Testis (tissue), 3 donors: Measurements from ENCODE around the gene WNK4. TPM values are rescaled to one million over a fixed set of nuclear protein-coding genes. Genes with fewer than 3 reads are reported as not detected.

Source experiments
- DNase-seq: peaks from one replicate; pipeline ENCODE4 v3.0.0-alpha.2; 2019
- H3K27ac ChIP-seq, 2 donors: fragments of 200-600 bp; sonication (generic); one replicate each; pipeline ENCODE4 v1.5.1; 2019
- H3K27me3 ChIP-seq: fragments of 200-600 bp; sonication (generic); one replicate; pipeline ENCODE4 v1.5.1; 2019
- H3K36me3 ChIP-seq: fragments of 200-600 bp; sonication (generic); one replicate; pipeline ENCODE4 v1.5.1; 2017; ENCODE audit warnings: low read depth; ENCODE audit errors: missing control alignments
- H3K4me1 ChIP-seq: fragments of 200-600 bp; sonication (generic); one replicate; pipeline ENCODE4 v1.5.1; 2019
- H3K4me3 ChIP-seq, 2 donors: fragments of 200-600 bp; sonication (generic); one replicate each; pipeline ENCODE4 v1.5.1; 2017 to 2019
- H3K9me3 ChIP-seq: fragments of 200-600 bp; sonication (generic); one replicate; pipeline ENCODE4 v1.5.1; 2017
- POLR2A ChIP-seq: fragments of 450-650 bp; IDR thresholded peaks from one replicate; pipeline ENCODE4 v1.6.1; 2017; ENCODE audit warnings: antibody characterized with exemption, mild to moderate bottlenecking, moderate library complexity
- WGBS, 2 donors: methylation state at CpG; one replicate each; pipeline ENCODE4 v1.1.5; 2018; 5-methylcytosine and 5-hydroxymethylcytosine counted together
- intact Hi-C: fragments of 100-400 bp; cut with DNase I; formaldehyde crosslinking; loops from one replicate; pipeline ENCODE4 v1.15.1; 2023; ENCODE audit warnings: low total_unique reads
- microRNA-seq, 2 donors: library from miRNA; unstranded; fragments of <30 nt; microRNA quantifications; one replicate each; pipeline ENCODE4, GENCODE V29; 2016; ENCODE audit warnings: borderline number of aligned reads in 2 of 2, borderline replicate concordance in 1 of 2
- polyA plus RNA-seq: library from polyadenylated mRNA; stranded (reverse); fragments of 350-450 nt; fragmentation: Illumina TruSeq; extraction: RNeasy Lipid Tissue Mini Kit (QIAGEN cat#74804); gene quantifications from one replicate; pipeline ENCODE4 v1.2.3, GENCODE V29; 2014; ENCODE audit warnings: low read depth, low replicate concordance; ENCODE audit not compliant: insufficient read depth
- small RNA-seq, 2 donors: library from RNA; depleted of rRNA; stranded (forward); fragments of <200 nt; gene quantifications; one replicate each; pipeline ENCODE3, GENCODE V24; 2016
- total RNA-seq, 2 donors: library from RNA; depleted of rRNA; stranded (reverse); fragments of >200 nt; gene quantifications; one replicate each; pipeline ENCODE4 v1.2.3, GENCODE V29; 2016
- TF ChIP-seq, protein P1 (sequence below), 3 experiments: fragments of 450-650 bp in 2 of 3; fragments of 200-600 bp in 1 of 3; sonication (generic) in 1 of 3; IDR thresholded peaks; one replicate each; pipeline ENCODE4 v1.5.1; 2016 to 2019; ENCODE audit warnings: antibody characterized with exemption in 3 of 3, mild to moderate bottlenecking in 2 of 3, moderate library complexity in 1 of 3

Gene WNK4
- total and polyA plus RNA-seq, 3 donors from 2014 or later, result 1.4 to 2.8 (median 2.3) TPM

DNA sequence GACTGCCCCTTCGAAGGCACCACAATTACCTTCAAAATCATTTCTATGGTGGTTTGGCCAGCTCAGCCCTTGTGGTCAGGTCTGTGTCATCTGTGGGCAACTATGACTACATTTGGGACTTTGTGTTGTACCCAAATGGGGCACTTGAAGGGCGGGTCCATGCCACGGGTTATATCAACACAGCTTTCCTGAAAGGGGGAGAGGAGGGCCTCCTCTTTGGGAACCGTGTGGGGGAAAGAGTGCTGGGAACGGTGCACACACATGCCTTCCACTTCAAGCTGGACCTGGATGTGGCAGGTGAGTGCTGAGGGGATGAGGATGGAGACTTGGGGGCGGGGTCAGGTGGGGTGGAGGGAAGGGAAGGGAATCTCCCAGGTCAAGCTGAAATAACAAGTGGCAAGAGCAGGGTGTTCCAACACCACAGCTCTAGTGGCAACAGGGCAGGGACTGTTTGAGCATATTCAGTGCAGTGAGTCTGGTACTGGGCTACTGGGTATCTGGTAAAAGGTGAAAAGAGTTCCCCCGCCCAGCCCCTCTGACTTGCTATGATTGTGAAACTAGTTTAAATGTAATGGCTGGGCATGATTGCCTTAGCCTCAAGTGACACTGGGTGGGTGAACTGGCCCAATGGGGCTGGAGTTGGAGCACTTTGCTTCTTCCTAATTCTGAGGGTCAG lies 65.6 kb downstream of the WNK4 start:
- Histone ChIP-seq H3K9me3 (no peaks in the 10 kb centered on the region), H3K4me3 (no peak overlapping the region), H3K36me3 (no peaks in the 10 kb centered on the region), H3K27me3 (no peaks in the 10 kb centered on the region), H3K4me1 (peaks cover 6% of the 10 kb centered on the region), H3K27ac (no peak overlapping the region)
- intact Hi-C loops, result no loop called here
- no peak for TF ChIP-seq POLR2A
- TF ChIP-seq, protein P1, sequence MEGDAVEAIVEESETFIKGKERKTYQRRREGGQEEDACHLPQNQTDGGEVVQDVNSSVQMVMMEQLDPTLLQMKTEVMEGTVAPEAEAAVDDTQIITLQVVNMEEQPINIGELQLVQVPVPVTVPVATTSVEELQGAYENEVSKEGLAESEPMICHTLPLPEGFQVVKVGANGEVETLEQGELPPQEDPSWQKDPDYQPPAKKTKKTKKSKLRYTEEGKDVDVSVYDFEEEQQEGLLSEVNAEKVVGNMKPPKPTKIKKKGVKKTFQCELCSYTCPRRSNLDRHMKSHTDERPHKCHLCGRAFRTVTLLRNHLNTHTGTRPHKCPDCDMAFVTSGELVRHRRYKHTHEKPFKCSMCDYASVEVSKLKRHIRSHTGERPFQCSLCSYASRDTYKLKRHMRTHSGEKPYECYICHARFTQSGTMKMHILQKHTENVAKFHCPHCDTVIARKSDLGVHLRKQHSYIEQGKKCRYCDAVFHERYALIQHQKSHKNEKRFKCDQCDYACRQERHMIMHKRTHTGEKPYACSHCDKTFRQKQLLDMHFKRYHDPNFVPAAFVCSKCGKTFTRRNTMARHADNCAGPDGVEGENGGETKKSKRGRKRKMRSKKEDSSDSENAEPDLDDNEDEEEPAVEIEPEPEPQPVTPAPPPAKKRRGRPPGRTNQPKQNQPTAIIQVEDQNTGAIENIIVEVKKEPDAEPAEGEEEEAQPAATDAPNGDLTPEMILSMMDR (IDR thresholded peaks at IDR 0.05), result no peak
- no peak for DNase-seq
- 79 to 83% methylated on average over 7 of the region's 7 CpGs for WGBS, 2 donors

Small RNA genes lying within 50 kb of the gene (microRNA-seq; reads per million reads assigned to microRNA genes)
- 0 reads per million in 2 donors for gene MIR6781

Small RNA genes lying within 50 kb of the gene (small RNA-seq; reads per million reads assigned to genes)
- gene HMGN2P15 (0 to 0.28 reads per million in 2 donors), gene MIR6781 (0 reads per million in 2 donors)

Other genes with a start within 250 kb of the WNK4 start
- 10 to 100 TPM; 37.6 to 40.6 TPM for gene NAGLU, start 244.4 kb upstream of the WNK4 start, total RNA-seq
- 18.9 TPM for gene NAGLU, start 244.4 kb upstream of the WNK4 start, polyA plus RNA-seq
- gene HSD17B1, start 227.7 kb upstream of the WNK4 start, total RNA-seq, result 10 to 100 TPM; 13.8 to 14.4 TPM
- gene HSD17B1, start 227.7 kb upstream of the WNK4 start, polyA plus RNA-seq, result 7.1 TPM
- gene COASY, start 218.5 kb upstream of the WNK4 start, total RNA-seq, result 10 to 100 TPM; 52.8 to 68.5 TPM
- 103 TPM for gene COASY, start 218.5 kb upstream of the WNK4 start, polyA plus RNA-seq
- 10 to 100 TPM; 27.6 to 38.6 TPM for gene MLX, start 213.5 kb upstream of the WNK4 start, total RNA-seq
- gene MLX, start 213.5 kb upstream of the WNK4 start, polyA plus RNA-seq, result 26.7 TPM
- gene PSMC3IP, start 202.9 kb upstream of the WNK4 start, total RNA-seq, result 10 to 100 TPM; 17.2 to 27.2 TPM
- gene PSMC3IP, start 202.9 kb upstream of the WNK4 start, polyA plus RNA-seq, result 45.3 TPM
- gene RETREG3, start 171.2 kb upstream of the WNK4 start, total RNA-seq, result 100 to 1,000 TPM; 140 to 154 TPM
- gene RETREG3, start 171.2 kb upstream of the WNK4 start, polyA plus RNA-seq, result 62.3 TPM
- 100 to 1,000 TPM; 209 to 265 TPM for gene TUBG1, start 170.9 kb upstream of the WNK4 start, total RNA-seq
- 411 TPM for gene TUBG1, start 170.9 kb upstream of the WNK4 start, polyA plus RNA-seq
- gene TUBG2, start 121.3 kb upstream of the WNK4 start, total RNA-seq, result 10 to 100 TPM; 50.4 to 57.5 TPM
- 30.6 TPM for gene TUBG2, start 121.3 kb upstream of the WNK4 start, polyA plus RNA-seq
- 10 to 100 TPM; 65.8 to 67.3 TPM for gene PLEKHH3, start 103.6 kb upstream of the WNK4 start, total RNA-seq
- 42.8 TPM for gene PLEKHH3, start 103.6 kb upstream of the WNK4 start, polyA plus RNA-seq
- gene CCR10, start 98.8 kb upstream of the WNK4 start, total RNA-seq, result 10 to 100 TPM in 1 of 2 donors, 1 to 10 TPM in 1; 9.8 to 14.3 TPM
- 2.9 TPM for gene CCR10, start 98.8 kb upstream of the WNK4 start, polyA plus RNA-seq
- gene CNTNAP1, start 98.1 kb upstream of the WNK4 start, total RNA-seq, result 10 to 100 TPM in 1 of 2 donors, 1 to 10 TPM in 1; 9.0 to 10.3 TPM
- 6.0 TPM for gene CNTNAP1, start 98.1 kb upstream of the WNK4 start, polyA plus RNA-seq
- 10 to 100 TPM; 53.7 to 59.4 TPM for gene EZH1, start 35.6 kb upstream of the WNK4 start, total RNA-seq
- 28.1 TPM for gene EZH1, start 35.6 kb upstream of the WNK4 start, polyA plus RNA-seq
- 10 to 100 TPM in 1 of 2 donors, 1 to 10 TPM in 1; 6.9 to 14.6 TPM for gene RAMP2, start 19.4 kb upstream of the WNK4 start, total RNA-seq
- gene RAMP2, start 19.4 kb upstream of the WNK4 start, polyA plus RNA-seq, result 38.2 TPM
- 10 to 100 TPM; 48.3 to 51.8 TPM for gene VPS25, start 7.2 kb upstream of the WNK4 start, total RNA-seq
- gene VPS25, start 7.2 kb upstream of the WNK4 start, polyA plus RNA-seq, result 64.1 TPM
- gene COA3, start 18.1 kb downstream of the WNK4 start, total RNA-seq, result 10 to 100 TPM; 43.0 to 49.2 TPM
- 52.7 TPM for gene COA3, start 18.1 kb downstream of the WNK4 start, polyA plus RNA-seq
- 10 to 100 TPM; 21.2 to 49.1 TPM for gene CNTD1, start 18.3 kb downstream of the WNK4 start, total RNA-seq
- gene CNTD1, start 18.3 kb downstream of the WNK4 start, polyA plus RNA-seq, result 114 TPM
- gene BECN1, start 43.7 kb downstream of the WNK4 start, total RNA-seq, result 100 to 1,000 TPM; 100 to 111 TPM
- gene BECN1, start 43.7 kb downstream of the WNK4 start, polyA plus RNA-seq, result 74.2 TPM
- 10 to 100 TPM; 79.7 to 92.1 TPM for gene PSME3, start 52.8 kb downstream of the WNK4 start, total RNA-seq
- gene PSME3, start 52.8 kb downstream of the WNK4 start, polyA plus RNA-seq, result 135 TPM
- gene AOC2, start 64.0 kb downstream of the WNK4 start, total RNA-seq, result 10 to 100 TPM; 10.3 to 14.6 TPM
- 5.7 TPM for gene AOC2, start 64.0 kb downstream of the WNK4 start, polyA plus RNA-seq
- gene AOC3, start 70.6 kb downstream of the WNK4 start, total RNA-seq, result 10 to 100 TPM; 14.3 to 14.8 TPM
- gene AOC3, start 70.6 kb downstream of the WNK4 start, polyA plus RNA-seq, result 46.4 TPM
- under 1 TPM in 1 of 2 donors, not detected in 1; 0.06 TPM for gene G6PC1, start 120.2 kb downstream of the WNK4 start, total RNA-seq
- 0.26 TPM for gene G6PC1, start 120.2 kb downstream of the WNK4 start, polyA plus RNA-seq
- gene AARSD1, start 183.8 kb downstream of the WNK4 start, total RNA-seq, result 10 to 100 TPM; 62.0 to 84.3 TPM
- gene AARSD1, start 183.8 kb downstream of the WNK4 start, polyA plus RNA-seq, result 184 TPM
- gene PTGES3L, start 199.5 kb downstream of the WNK4 start, total RNA-seq, result 1 to 10 TPM; 2.8 to 5.2 TPM
- gene PTGES3L, start 199.5 kb downstream of the WNK4 start, polyA plus RNA-seq, result 5.5 TPM
- 10 to 100 TPM; 18.5 to 20.2 TPM for gene RUNDC1, start 200.0 kb downstream of the WNK4 start, total RNA-seq
- gene RUNDC1, start 200.0 kb downstream of the WNK4 start, polyA plus RNA-seq, result 17.5 TPM
- 100 to 1,000 TPM; 457 to 634 TPM for gene RPL27, start 217.8 kb downstream of the WNK4 start, total RNA-seq
- gene RPL27, start 217.8 kb downstream of the WNK4 start, polyA plus RNA-seq, result 1,036 TPM
- gene IFI35, start 226.2 kb downstream of the WNK4 start, total RNA-seq, result 10 to 100 TPM in 1 of 2 donors, 1 to 10 TPM in 1; 8.0 to 12.7 TPM
- gene IFI35, start 226.2 kb downstream of the WNK4 start, polyA plus RNA-seq, result 15.0 TPM
- gene VAT1, start 241.8 kb downstream of the WNK4 start, total RNA-seq, result 100 to 1,000 TPM; 201 to 277 TPM
- gene VAT1, start 241.8 kb downstream of the WNK4 start, polyA plus RNA-seq, result 204 TPM
- 10 to 100 TPM; 15.7 to 33.1 TPM for gene RND2, start 244.6 kb downstream of the WNK4 start, total RNA-seq
- 48.7 TPM for gene RND2, start 244.6 kb downstream of the WNK4 start, polyA plus RNA-seq